Memory B cell (primary cell): ENCODE data around the gene CD300LB.
"Not testable (repeated sequence)": the region's sequence is repeated elsewhere in the genome, so short reads cannot be mapped to it uniquely, and the experiment has no call there.

ENCODE experiments used
- ATAC-seq: fragments of 150-1000 bp; cut with Tn5 transposase; 2 replicates; pipeline ENCODE4 v1.10.0; 2021; ENCODE audit warnings: low read depth, mild to moderate bottlenecking, moderate library complexity
- DNase-seq, 2 donors: peaks; one replicate each; pipeline ENCODE4 v3.0.0; 2022; ENCODE audit warnings: low spot score in 2 of 2
- H3K27ac Mint-ChIP-seq: one replicate; pipeline ENCODE4 v1.8.0; 2022; ENCODE audit warnings: mild to moderate bottlenecking, moderate library complexity, mixed read lengths
- H3K27me3 Mint-ChIP-seq: one replicate; pipeline ENCODE4 v1.8.0; 2022; ENCODE audit warnings: mixed read lengths
- H3K36me3 Mint-ChIP-seq: one replicate; pipeline ENCODE4 v1.8.0; 2022; ENCODE audit warnings: mild to moderate bottlenecking, mixed read lengths
- H3K4me1 Mint-ChIP-seq: one replicate; pipeline ENCODE4 v1.8.0; 2022; ENCODE audit warnings: mixed read lengths
- H3K4me3 Mint-ChIP-seq: one replicate; pipeline ENCODE4 v1.8.0; 2022; ENCODE audit warnings: mild to moderate bottlenecking, moderate library complexity, mixed read lengths
- H3K9me3 Mint-ChIP-seq: one replicate; pipeline ENCODE4 v1.8.0; 2022; ENCODE audit warnings: mixed read lengths

The CD300LB gene

DNA sequence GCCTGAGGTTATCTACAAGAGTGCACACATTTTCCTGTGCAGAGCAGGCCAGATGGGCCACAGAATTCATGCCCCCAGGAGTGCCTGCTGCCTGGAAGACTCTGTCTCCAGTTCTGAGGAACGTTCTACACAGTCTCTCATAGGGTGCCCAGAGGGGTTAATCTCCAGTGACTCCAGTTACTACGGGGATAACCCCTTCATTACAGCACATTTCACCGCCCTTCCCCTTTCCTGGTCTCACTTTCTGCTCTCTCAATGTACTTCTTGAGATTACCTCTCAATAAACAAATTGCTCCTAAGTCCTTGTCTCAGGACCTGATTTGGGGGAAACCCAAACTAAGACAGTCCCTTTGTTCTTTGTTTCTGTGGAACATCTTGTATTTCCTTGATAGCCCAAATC, 30.3 kb upstream of the CD300LB start:
- peaks cover 6% of the 10 kb centered on the region for H3K9me3 Mint-ChIP-seq
- H3K36me3 Mint-ChIP-seq = peaks cover 8% of the 10 kb centered on the region
- peaks cover 29% of the 10 kb centered on the region for H3K4me1 Mint-ChIP-seq
- peaks cover 22% of the 10 kb centered on the region for H3K27me3 Mint-ChIP-seq
- ATAC-seq (peak; percentile 35), DNase-seq (no peak)
- H3K27ac Mint-ChIP-seq = no peak overlapping the region
- no peak overlapping the region for H3K4me3 Mint-ChIP-seq

- peaks cover 10% of the 10 kb centered on the region for H3K9me3 Mint-ChIP-seq
- no peak overlapping the region for H3K4me3 Mint-ChIP-seq
- H3K27ac Mint-ChIP-seq = peak overlapping the region; percentile 69
- DNase-seq (no peak), ATAC-seq (no peak)
- H3K36me3 Mint-ChIP-seq = peaks cover 11% of the 10 kb centered on the region
- H3K4me1 Mint-ChIP-seq = peaks cover 29% of the 10 kb centered on the region
- peaks cover 16% of the 10 kb centered on the region for H3K27me3 Mint-ChIP-seq
Measured at GRCh38 chr17:74558882-74559519, 27.7 kb upstream of the CD300LB start.

DNA sequence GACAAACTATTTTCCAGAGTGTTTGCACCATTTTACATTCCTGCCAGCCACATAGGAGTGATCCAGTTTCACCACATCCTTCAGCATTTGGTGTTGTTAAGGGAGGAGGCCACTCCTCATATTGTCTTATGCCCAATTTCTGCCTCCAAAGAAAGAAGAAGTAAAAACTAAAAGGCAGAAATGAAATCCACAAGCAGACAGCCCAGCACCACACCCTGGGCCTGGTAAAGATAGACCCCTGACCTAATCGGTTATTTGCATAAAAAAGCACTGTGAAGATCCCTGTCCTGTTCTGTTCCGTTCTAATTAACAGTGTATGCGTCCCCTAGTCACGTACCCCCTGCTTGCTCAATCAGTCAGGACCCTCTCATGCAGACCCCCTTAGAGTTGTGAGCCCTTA, 27.1 kb upstream of the CD300LB start:
- not testable (repeated sequence) for DNase-seq, H3K4me3 Mint-ChIP-seq, H3K36me3 Mint-ChIP-seq, H3K9me3 Mint-ChIP-seq
- ATAC-seq = peak; percentile 31
- H3K27me3 Mint-ChIP-seq = peaks cover 13% of the 10 kb centered on the region
- H3K27ac Mint-ChIP-seq = peak overlapping the region; percentile 69
- H3K4me1 Mint-ChIP-seq = peaks cover 27% of the 10 kb centered on the region

- ATAC-seq (no peak), DNase-seq (no peak)
- no peak overlapping the region for H3K27ac Mint-ChIP-seq
- H3K9me3 Mint-ChIP-seq = peaks cover 7% of the 10 kb centered on the region
- H3K4me1 Mint-ChIP-seq = peaks cover 17% of the 10 kb centered on the region
- no peak overlapping the region for H3K4me3 Mint-ChIP-seq
- peaks cover 3% of the 10 kb centered on the region for H3K27me3 Mint-ChIP-seq
- peaks cover 6% of the 10 kb centered on the region for H3K36me3 Mint-ChIP-seq
Measured at GRCh38 chr17:74555427-74555940, 24.2 kb upstream of the CD300LB start.

DNA sequence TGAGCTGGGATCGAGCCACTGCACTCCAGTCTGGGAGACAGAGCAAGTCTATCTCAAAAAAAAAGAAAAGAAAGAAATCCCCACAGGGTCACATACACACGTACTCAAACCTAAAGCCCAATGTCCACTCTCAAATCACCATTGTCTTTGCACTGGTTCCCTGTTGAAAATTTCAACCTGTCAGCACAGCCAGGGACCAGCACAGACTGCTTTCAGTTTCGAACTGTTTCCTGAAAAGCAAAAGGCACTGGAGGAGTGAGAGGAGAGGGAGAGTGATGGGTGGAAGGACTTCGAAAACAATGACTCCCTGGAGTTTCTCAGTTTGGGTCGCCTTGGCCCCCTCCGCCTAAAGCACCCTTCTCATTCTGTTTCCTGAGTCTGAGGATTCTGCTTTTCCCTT, 23.6 kb upstream of the CD300LB start:
- peaks cover 7% of the 10 kb centered on the region for H3K9me3 Mint-ChIP-seq
- no peak overlapping the region for H3K4me3 Mint-ChIP-seq
- H3K36me3 Mint-ChIP-seq = peaks cover 6% of the 10 kb centered on the region
- no peak overlapping the region for H3K27ac Mint-ChIP-seq
- ATAC-seq (no peak), DNase-seq (no peak)
- H3K4me1 Mint-ChIP-seq = peaks cover 17% of the 10 kb centered on the region
- H3K27me3 Mint-ChIP-seq = peaks cover 6% of the 10 kb centered on the region

- H3K9me3 Mint-ChIP-seq = peaks cover 4% of the 10 kb centered on the region
- peaks cover 3% of the 10 kb centered on the region for H3K36me3 Mint-ChIP-seq
- ATAC-seq = no peak
- no peak overlapping the region for H3K27ac Mint-ChIP-seq
- H3K4me3 Mint-ChIP-seq = no peak overlapping the region
- H3K4me1 Mint-ChIP-seq = peaks cover 2% of the 10 kb centered on the region
- DNase-seq = no peak
- H3K27me3 Mint-ChIP-seq = peaks cover 9% of the 10 kb centered on the region
Measured at GRCh38 chr17:74552037-74552436, 20.8 kb upstream of the CD300LB start.

- Mint-ChIP-seq H3K4me1 (peaks cover 5% of the 10 kb centered on the region), H3K27me3 (peaks cover 9% of the 10 kb centered on the region), H3K27ac (no peak overlapping the region), H3K4me3 (no peak overlapping the region), H3K9me3 (no peaks in the 10 kb centered on the region), H3K36me3 (no peaks in the 10 kb centered on the region)
- ATAC-seq = no peak
- DNase-seq = no peak
Measured at GRCh38 chr17:74550602-74551001, 19.3 kb upstream of the CD300LB start.

DNA sequence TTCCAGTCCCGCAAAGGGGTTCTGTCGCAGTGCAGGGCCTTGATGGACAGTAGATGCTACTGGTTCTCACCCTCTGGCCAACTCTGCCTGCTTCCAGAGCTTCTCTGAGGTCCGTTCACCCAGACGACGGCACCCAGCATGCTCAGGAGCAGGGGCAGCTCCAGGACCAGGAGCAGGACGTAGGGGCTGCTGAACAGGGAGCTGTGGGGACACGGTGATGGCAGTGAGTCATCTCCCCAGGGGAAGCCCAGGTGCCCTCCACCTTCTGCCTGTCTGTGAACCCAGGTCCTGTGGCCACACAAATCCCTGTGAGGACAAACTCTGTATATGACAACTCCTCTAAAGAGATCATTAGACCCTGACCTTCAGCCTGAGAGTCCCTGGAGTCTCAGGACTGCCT, 18.1 kb upstream of the CD300LB start:
- Mint-ChIP-seq H3K4me1 (peaks cover 10% of the 10 kb centered on the region), H3K36me3 (no peaks in the 10 kb centered on the region), H3K27me3 (peaks cover 9% of the 10 kb centered on the region), H3K9me3 (no peaks in the 10 kb centered on the region), H3K4me3 (no peak overlapping the region), H3K27ac (no peak overlapping the region)
- DNase-seq = no peak
- no peak for ATAC-seq

DNA sequence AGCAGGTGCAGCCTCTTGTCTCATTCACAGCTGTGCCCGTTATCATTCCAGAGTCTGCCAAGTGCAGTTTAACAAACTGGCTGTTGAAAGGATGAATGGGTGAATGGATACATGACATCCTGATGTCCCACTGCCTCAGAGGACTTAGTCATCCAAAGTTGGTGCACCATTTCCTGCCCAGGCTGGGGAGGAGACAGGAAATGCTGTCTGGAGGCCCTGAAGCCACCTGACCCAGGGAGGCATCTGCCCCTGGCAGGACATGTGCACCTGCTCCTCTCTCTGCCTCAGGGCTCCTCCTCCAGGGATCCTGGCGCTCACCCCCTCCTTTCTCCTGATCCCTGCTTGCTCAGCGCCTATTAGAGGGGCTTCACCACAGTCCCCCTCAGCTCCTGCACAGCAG, 16.5 kb upstream of the CD300LB start:
- Mint-ChIP-seq H3K27me3 (peaks cover 11% of the 10 kb centered on the region), H3K4me1 (peaks cover 10% of the 10 kb centered on the region), H3K9me3 (no peaks in the 10 kb centered on the region), H3K36me3 (no peaks in the 10 kb centered on the region), H3K4me3 (no peak overlapping the region), H3K27ac (no peak overlapping the region)
- DNase-seq = no peak
- no peak for ATAC-seq

- ATAC-seq (no peak), DNase-seq (no peak)
- Mint-ChIP-seq H3K9me3 (no peaks in the 10 kb centered on the region), H3K27ac (no peak overlapping the region), H3K4me3 (no peak overlapping the region), H3K4me1 (peaks cover 10% of the 10 kb centered on the region), H3K27me3 (peaks cover 13% of the 10 kb centered on the region), H3K36me3 (no peaks in the 10 kb centered on the region)
Measured at GRCh38 chr17:74547264-74547663, 16.0 kb upstream of the CD300LB start.

DNA sequence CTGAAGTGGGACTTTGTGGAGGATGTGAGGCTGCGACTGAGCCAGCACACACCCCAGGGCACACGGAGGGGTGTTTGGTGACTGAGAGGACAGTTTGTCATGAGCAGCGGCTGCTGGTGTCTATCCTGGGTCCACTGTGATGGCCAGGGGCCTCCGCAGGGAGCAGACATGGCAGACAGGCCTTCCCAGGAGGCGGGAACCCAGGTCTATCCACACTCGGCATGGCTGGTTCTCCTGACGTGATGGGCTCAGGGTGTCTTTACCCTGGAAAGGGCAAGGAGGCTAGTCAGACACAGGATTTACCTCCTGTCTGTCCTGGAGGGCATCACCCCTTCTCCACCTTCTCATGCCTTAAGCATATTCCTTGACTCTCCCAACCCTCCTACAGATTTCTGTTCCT, 15.3 kb upstream of the CD300LB start:
- no peaks in the 10 kb centered on the region for H3K36me3 Mint-ChIP-seq
- H3K27me3 Mint-ChIP-seq = peaks cover 13% of the 10 kb centered on the region
- H3K9me3 Mint-ChIP-seq = no peaks in the 10 kb centered on the region
- no peak overlapping the region for H3K27ac Mint-ChIP-seq
- H3K4me1 Mint-ChIP-seq = peaks cover 10% of the 10 kb centered on the region
- DNase-seq (no peak), ATAC-seq (no peak)
- no peak overlapping the region for H3K4me3 Mint-ChIP-seq

DNA sequence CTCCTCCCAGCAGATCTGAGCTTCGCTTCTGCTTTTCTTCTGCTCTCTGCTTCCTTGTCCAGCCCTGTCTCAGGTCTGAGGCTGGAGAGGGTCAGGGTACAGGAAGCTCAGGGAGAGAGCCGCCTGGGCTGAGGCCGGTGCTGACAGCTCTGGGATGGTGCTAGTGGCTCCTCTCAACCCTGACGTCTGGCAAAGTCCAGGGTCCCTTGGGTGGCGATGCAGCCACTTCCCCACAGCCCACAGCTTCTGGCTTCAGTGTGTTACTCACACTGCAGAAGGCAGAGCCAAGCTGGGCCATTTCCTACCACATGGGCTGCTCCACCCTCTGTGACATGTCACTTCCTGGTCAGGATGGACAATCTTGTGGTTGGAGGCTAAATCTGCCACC, 14.6 kb upstream of the CD300LB start, which contains the start of gene CD300C:
TSS of gene CD300C (minus strand) at position 273 of the 388 bp plus-strand sequence. CDS start 333 bp downstream, outside the sequence.
- Mint-ChIP-seq H3K27me3 (peaks cover 11% of the 10 kb centered on the region), H3K4me1 (peaks cover 8% of the 10 kb centered on the region), H3K4me3 (peak within 1 kb of the TSS; percentile 1), H3K9me3 (no peaks in the 10 kb centered on the region), H3K36me3 (no peaks in the 10 kb centered on the region), H3K27ac (no peak within 1 kb of the TSS)
- ATAC-seq (peak; percentile 38), DNase-seq (no peak)

DNA sequence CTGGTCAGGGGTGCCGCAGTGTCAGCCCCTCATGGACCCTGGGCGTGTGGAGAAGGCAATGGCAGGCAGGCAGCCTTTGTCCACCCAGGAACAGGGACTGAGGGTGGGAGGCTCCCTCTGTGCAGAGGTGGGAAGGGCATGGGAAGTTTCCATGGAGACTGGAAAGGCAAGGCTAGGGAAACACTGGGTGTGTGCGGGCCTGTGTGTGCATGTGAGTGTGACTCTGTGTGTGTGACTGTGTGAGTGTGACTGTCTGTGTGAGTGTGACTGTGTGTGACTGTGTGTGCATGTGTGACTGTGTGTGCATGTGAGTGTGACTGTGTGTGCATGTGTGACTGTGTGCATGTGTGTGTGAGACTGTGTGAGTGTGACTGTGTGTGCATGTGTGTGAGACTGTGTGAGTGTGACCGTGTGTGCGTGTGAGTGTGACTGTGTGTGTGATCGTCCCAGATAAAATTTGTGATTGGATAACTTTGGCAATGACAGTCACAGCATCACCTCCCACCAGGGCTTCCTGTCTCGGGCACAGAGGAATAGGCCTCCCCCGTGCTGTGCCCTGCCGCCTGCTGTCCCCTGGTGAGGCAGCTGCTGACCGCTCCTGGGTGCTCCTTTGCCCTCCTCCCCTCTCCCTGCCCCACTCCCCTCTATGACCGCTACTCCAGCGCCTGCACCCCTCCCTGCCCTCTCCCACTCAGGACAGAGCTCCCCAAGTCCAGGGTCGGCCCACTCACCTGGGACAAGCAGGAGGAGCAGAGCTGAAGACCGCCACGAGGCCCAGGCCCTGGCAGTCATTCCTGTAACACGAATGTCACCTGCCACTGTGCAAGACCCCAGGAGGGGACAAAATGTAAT, 13.9 kb upstream of the CD300LB start:
- H3K27me3 Mint-ChIP-seq = peaks cover 10% of the 10 kb centered on the region
- H3K36me3 Mint-ChIP-seq = no peaks in the 10 kb centered on the region
- peaks cover 8% of the 10 kb centered on the region for H3K4me1 Mint-ChIP-seq
- no peak overlapping the region for H3K27ac Mint-ChIP-seq
- no peaks in the 10 kb centered on the region for H3K9me3 Mint-ChIP-seq
- DNase-seq (no peak), ATAC-seq (no peak)
- H3K4me3 Mint-ChIP-seq = peak overlapping the region; percentile 1

DNA sequence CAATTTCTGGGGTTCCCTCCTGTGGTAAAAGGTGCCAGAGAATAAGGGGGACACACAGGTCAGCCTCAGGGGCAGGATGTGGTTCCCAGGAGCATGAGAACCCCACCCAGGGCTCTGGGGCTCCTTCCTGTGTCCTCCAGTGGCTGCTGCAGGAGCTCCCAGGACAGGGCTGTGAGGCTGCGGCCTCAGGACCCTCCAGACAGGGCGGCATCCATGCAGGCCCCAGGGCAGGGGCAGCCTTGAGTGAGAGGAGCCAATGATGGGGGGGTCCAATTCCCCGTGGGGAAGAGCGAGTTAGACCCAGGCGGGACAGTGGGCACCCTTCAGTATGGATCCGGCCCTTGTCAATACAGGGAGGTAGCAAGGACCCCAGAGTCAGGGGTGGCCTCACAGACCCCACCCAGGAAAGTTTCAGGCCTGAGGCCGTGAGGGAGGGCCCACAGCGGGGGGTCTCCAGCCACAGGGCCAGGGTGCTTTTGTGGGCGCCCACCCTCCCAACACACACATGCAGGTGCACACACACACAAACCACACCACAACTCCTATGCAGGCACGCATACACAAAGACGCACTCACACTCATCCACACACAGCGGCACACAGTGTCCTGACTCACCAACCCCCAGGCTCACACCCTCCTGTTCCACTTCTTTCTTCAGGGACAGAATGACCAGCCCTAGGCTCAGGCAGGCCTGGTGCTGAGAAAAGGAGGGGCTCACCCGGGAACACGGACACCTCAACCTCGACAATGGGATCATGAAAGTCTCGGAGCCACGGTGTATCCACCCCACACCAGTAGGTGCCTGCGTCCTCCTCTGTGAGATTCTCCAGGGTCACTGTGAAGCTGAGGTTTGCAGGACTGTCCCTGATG, 12.9 kb upstream of the CD300LB start:
- no peak for ATAC-seq
- H3K36me3 Mint-ChIP-seq = no peaks in the 10 kb centered on the region
- H3K4me1 Mint-ChIP-seq = peaks cover 8% of the 10 kb centered on the region
- peaks cover 10% of the 10 kb centered on the region for H3K27me3 Mint-ChIP-seq
- no peak for DNase-seq
- H3K9me3 Mint-ChIP-seq = no peaks in the 10 kb centered on the region
- no peak overlapping the region for H3K4me3 Mint-ChIP-seq
- no peak overlapping the region for H3K27ac Mint-ChIP-seq
